HFFc6 (cell line): ENCODE results near the gene UBL4B. TPM values are rescaled to one million over a fixed set of nuclear protein-coding genes. Genes with fewer than 3 reads are reported as not detected.

Experiments used
- DNase-seq: peaks from one replicate; pipeline ENCODE4 v3.0.0-alpha.2; 2018
- H3K27ac Mint-ChIP-seq: 2 replicates; pipeline ENCODE4 v1.8.0; 2020; ENCODE audit warnings: mild to moderate bottlenecking, mixed read lengths
- H3K27me3 Mint-ChIP-seq: 2 replicates; pipeline ENCODE4 v1.8.0; 2021; ENCODE audit warnings: mild to moderate bottlenecking, moderate library complexity, mixed read lengths; ENCODE audit not compliant: insufficient read depth
- H3K36me3 Mint-ChIP-seq: 2 replicates; pipeline ENCODE4 v1.8.0; 2021; ENCODE audit warnings: low read depth, mixed read lengths
- H3K4me1 Mint-ChIP-seq: 2 replicates; pipeline ENCODE4 v1.8.0; 2020; ENCODE audit warnings: low read depth, mixed read lengths
- H3K4me3 Mint-ChIP-seq: 2 replicates; pipeline ENCODE4 v1.8.0; 2020; ENCODE audit warnings: mild to moderate bottlenecking, moderate library complexity, mixed read lengths
- H3K9me3 Mint-ChIP-seq: 2 replicates; pipeline ENCODE4 v1.8.0; 2020; ENCODE audit warnings: mild to moderate bottlenecking, mixed read lengths
- CTCF ChIP-seq: fragments of 200-600 bp; sonication (generic); IDR thresholded peaks from 2 replicates; pipeline ENCODE4 v1.5.0; 2021; ENCODE audit warnings: antibody characterized with exemption, mild to moderate bottlenecking
- long read RNA-seq: library from polyadenylated mRNA; unstranded; transcript quantifications from one replicate; pipeline ENCODE4 v2.0.0, GENCODE V29; 2019
- total RNA-seq, 6 experiments: library from RNA; stranded (reverse); fragmentation: NEBNext Ultra II Directional; extraction: Animal tissue kit (Norgen Biotek cat#: 25700); gene quantifications; 2 replicates in 1 of 6; 3 replicates in 5 of 6; pipeline ENCODE4 v1.2.3, GENCODE V29; 2021

Gene UBL4B
- total RNA-seq: 10 to 100 TPM in 1 of 6 experiments, 1 to 10 TPM in 5; 1.5 to 10.9 (median 1.8) TPM
- long read RNA-seq: 0 reads

- H3K27me3 Mint-ChIP-seq: peaks cover 12% of the 10 kb centered on the region
- no peaks in the 10 kb centered on the region for H3K36me3 Mint-ChIP-seq
- peaks cover 21% of the 10 kb centered on the region for H3K4me1 Mint-ChIP-seq
- no peak for TF ChIP-seq CTCF
- H3K27ac Mint-ChIP-seq: no peak within 1 kb of the TSS
- H3K9me3 Mint-ChIP-seq: no peaks in the 10 kb centered on the region
- no peak within 1 kb of the TSS for H3K4me3 Mint-ChIP-seq
- DNase-seq: no peak
Observed at GRCh38 chr1:110112143-110112542, at the start of gene UBL4B. UBL4B (plus strand) TSS chr1:110112443; CDS start chr1:110112535, 92 bp downstream.

- no peak for DNase-seq
- no peak overlapping the region for H3K4me3 Mint-ChIP-seq
- no peak for TF ChIP-seq CTCF
- peaks cover 13% of the 10 kb centered on the region for H3K27me3 Mint-ChIP-seq
- peaks cover 58% of the 10 kb centered on the region for H3K4me1 Mint-ChIP-seq
- H3K9me3 Mint-ChIP-seq: no peaks in the 10 kb centered on the region
- H3K36me3 Mint-ChIP-seq: peaks cover 19% of the 10 kb centered on the region
- H3K27ac Mint-ChIP-seq: no peak overlapping the region
Observed at GRCh38 chr1:110062612-110063011, 49.6 kb upstream of the UBL4B start.

- no peak overlapping the region for H3K27ac Mint-ChIP-seq
- no peak for DNase-seq
- no peaks in the 10 kb centered on the region; the same call in 1 of the 2 replicates for H3K9me3 Mint-ChIP-seq
- no peak for TF ChIP-seq CTCF
- H3K36me3 Mint-ChIP-seq: peaks cover 17% of the 10 kb centered on the region
- peaks cover 46% of the 10 kb centered on the region for H3K4me1 Mint-ChIP-seq
- no peak overlapping the region for H3K4me3 Mint-ChIP-seq
- peaks cover 21% of the 10 kb centered on the region for H3K27me3 Mint-ChIP-seq
Observed at GRCh38 chr1:110063781-110064180, 48.5 kb upstream of the UBL4B start.

- Mint-ChIP-seq H3K4me3 (no peak overlapping the region), H3K36me3 (peaks cover 12% of the 10 kb centered on the region), H3K27ac (no peak overlapping the region), H3K27me3 (peaks cover 24% of the 10 kb centered on the region), H3K9me3 (no peaks in the 10 kb centered on the region; the same call in 1 of the 2 replicates), H3K4me1 (peaks cover 36% of the 10 kb centered on the region; the same call in 1 of the 2 replicates)
- DNase-seq: no peak
- no peak for TF ChIP-seq CTCF
Observed at GRCh38 chr1:110064576-110065337, 47.5 kb upstream of the UBL4B start.

- Mint-ChIP-seq H3K4me3 (no peak overlapping the region; the same call in 1 of the 2 replicates), H3K27ac (peak overlapping the region; percentile 18; the same call in 1 of the 2 replicates), H3K9me3 (no peaks in the 10 kb centered on the region; the same call in 1 of the 2 replicates), H3K36me3 (peaks cover 5% of the 10 kb centered on the region), H3K4me1 (peaks cover 30% of the 10 kb centered on the region; the same call in 1 of the 2 replicates), H3K27me3 (peaks cover 24% of the 10 kb centered on the region)
- peak; percentile 62 for DNase-seq
- no peak for TF ChIP-seq CTCF
Observed at GRCh38 chr1:110065841-110066240, 46.4 kb upstream of the UBL4B start.
